SHP77 treated with DMSO at 0.1 percent for 48 hours (cell line): ENCODE data around the gene FCSK.
"Not testable (repeated sequence)": the region's sequence is repeated elsewhere in the genome, so short reads cannot be mapped to it uniquely, and the experiment has no call there.

ENCODE experiments used
- DNase-seq: peaks from one replicate; lab custom pipeline; 2025; lab: John Stamatoyannopoulos, UW

Gene FCSK

DNA sequence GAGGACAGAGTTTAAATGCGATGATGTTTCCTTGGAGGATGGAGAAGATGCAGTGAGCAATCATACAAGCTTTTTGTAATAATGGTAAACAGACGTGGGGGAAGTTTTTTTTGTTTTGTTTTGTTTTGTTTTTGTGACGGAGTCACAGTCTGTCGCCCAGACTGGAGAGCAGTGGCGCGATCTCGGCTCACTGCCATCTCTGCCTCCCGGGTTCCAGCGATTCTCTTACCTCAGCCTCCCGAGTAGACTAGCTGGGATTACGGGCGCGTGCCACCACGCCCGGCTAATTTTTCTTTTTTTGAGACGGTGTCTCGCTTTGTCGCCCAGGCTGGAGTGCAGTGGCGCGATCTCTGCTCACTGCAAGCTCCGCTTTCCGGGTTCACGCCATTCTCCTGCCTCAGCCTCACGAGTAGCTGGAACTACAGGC is 70.0 kb downstream of the FCSK start:
- not testable (repeated sequence) for DNase-seq

- no peak for DNase-seq
Measured at GRCh38 chr16:70526403-70526802, 72.0 kb downstream of the FCSK start.

DNA sequence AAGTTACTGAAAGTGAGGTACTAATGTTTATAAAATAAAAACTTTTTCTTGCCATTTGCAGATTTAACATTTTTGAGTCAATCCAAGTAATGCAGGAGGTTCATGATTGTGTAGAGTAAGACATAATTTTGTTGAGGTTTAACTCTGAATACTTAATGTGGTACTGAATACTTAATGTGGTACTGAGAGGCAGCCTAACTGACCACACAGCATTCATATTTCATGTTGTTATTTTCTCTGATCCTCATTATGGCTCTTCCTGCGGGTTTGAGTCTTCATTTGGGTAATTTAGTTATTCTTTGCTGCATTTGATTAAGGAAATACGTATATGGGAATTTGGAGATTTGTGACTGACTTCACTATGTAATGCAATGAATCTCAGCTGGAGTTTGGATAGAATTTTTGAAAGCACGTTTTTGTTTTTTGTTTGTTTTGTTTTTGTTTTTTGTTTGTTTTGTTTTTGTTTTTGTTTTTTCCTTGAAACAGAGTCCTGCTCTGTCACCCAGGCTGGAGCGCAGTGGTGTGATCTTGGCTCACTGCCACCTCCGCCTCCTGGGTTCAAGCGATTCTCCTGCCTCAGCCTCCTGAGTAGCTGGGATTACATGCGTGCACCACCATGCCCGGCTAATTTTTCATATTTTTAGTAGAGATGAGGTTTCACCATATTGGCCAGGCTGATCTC is 73.1 kb downstream of the FCSK start:
- no peak for DNase-seq

GRCh38 chr16:70529051-70529777 is 74.8 kb downstream of the FCSK start:
- no peak for DNase-seq
